GM19023 (cell line): Measurements from ENCODE around the gene ABCD4.

Source experiments
- ATAC-seq: cut with Tn5 transposase; IDR thresholded peaks from one replicate; pipeline ENCODE4 v1.9.1; 2021; ENCODE audit warnings: mild to moderate bottlenecking, moderate library complexity; ENCODE audit not compliant: unreplicated experiment

ABCD4 gene

DNA sequence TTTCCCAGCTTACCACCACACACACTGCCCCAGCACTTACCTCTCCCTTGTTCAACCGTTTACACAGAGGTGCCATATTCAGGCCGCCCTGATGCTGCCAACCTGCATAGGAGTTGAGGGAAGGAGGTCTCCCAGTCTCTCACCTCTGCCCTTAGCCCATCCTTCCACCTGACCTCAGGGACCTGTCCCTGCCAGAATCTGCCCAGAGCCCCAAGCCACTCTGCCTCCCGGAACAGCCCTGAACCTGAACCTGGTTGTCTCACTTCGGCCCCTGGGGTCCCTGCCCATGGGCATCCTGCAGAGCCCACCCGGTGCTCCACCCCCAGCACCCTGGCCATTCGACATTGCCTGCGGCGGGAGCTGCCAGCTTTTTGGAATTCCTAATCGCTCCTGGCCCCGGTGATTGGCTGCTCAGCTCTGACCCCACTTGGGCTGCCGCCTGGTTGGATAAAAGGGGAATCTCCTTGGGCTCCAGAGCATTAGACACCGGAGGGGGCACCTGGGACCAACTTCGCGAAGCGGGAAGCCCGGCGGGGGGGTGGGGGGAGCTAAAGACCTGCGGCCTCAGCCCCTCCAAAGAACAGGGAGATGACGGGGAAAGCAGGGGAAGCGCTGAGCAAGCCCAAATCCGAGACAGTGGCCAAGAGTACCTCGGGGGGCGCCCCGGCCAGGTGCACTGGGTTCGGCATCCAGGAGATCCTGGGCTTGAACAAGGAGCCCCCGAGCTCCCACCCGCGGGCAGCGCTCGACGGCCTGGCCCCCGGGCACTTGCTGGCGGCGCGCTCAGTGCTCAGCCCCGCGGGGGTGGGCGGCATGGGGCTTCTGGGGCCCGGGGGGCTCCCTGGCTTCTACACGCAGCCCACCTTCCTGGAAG lies 63.5 kb downstream of the ABCD4 start, which contains the start of gene VSX2:
VSX2 (plus strand) TSS at position 476 of the 874 bp plus-strand sequence; CDS start at position 589, 113 bp downstream.
- no peak for ATAC-seq

DNA sequence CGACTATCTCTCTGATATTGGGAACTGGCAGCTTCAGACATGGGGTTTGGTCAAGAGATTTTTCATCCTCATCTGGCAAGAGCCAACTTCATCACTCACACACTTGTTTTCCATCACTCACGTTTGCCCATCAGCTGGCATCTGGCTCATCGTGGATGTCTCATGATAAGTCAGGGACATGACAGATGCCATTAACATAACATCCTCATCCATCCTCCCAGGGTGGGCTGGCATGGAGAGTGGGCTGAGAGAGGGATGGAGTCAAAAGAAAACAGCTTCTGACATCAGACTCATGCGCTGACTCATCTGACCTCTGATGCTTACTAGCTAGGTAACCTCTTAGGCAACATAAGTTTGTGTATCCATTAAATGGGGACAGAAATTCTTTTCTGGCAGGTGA lies 65.3 kb downstream of the ABCD4 start:
- no peak for ATAC-seq
